Upper lobe of left lung (tissue), 4 donors: ENCODE data around the gene TIGD3.

Source experiments
- POLR2AphosphoS5 ChIP-seq, 2 donors: sonication (generic); formaldehyde crosslinking; IDR thresholded peaks; one replicate each; pipeline ENCODE4 v1.5.1; 2017; ENCODE audit warnings: antibody characterized with exemption in 2 of 2
- TF ChIP-seq, protein P1 (sequence below), 6 experiments: fragments of 450-650 bp in 4 of 6; fragments of 200-600 bp in 2 of 6; sonication (generic) in 2 of 6; IDR thresholded peaks; one replicate each; pipeline ENCODE4 v1.5.1; 2016 to 2019; ENCODE audit warnings: antibody characterized with exemption in 6 of 6

DNA sequence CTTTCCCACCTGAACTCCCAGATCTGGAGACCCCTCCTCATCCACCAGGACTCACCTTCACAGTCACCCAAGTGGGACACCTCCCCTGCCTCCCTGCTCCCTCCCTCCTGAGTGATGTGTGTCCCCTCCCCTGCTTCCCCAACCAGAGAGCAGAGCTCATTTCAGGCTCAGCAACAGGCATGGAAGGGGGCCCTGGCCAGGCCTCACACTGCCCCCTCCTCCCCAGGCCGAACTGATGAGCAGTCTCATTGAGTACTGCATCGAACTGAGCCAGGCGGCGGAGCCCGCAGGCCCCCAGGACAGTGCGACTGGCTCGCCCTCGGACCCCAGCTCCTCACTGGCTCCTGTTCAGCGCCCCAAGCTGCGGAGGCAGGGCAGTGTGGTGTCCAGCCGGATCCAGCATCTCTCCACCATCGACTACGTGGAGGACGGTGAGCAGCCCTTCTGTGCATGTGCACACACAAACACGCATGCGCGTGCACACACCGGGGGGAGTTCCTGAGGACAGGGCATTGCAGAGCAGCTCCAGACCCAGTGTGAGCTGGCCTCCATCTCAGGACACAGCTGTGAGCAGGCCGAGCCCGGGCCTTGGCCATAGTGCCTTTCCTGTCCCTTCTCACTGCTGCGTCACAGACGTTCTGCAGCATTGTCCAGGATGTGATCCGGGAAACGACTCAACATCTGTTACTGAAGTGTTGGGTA is 50.2 kb downstream of the TIGD3 start:
- TF ChIP-seq, protein P1, sequence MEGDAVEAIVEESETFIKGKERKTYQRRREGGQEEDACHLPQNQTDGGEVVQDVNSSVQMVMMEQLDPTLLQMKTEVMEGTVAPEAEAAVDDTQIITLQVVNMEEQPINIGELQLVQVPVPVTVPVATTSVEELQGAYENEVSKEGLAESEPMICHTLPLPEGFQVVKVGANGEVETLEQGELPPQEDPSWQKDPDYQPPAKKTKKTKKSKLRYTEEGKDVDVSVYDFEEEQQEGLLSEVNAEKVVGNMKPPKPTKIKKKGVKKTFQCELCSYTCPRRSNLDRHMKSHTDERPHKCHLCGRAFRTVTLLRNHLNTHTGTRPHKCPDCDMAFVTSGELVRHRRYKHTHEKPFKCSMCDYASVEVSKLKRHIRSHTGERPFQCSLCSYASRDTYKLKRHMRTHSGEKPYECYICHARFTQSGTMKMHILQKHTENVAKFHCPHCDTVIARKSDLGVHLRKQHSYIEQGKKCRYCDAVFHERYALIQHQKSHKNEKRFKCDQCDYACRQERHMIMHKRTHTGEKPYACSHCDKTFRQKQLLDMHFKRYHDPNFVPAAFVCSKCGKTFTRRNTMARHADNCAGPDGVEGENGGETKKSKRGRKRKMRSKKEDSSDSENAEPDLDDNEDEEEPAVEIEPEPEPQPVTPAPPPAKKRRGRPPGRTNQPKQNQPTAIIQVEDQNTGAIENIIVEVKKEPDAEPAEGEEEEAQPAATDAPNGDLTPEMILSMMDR (IDR thresholded peaks at IDR 0.05): no peak
- no peak for TF ChIP-seq POLR2AphosphoS5 (IDR thresholded peaks at IDR 0.05)
